Keratinocyte (primary cell): ENCODE measurements around the gene HOXD10. TPM values are rescaled to one million over a fixed set of nuclear protein-coding genes. Genes with fewer than 3 reads are reported as not detected.

ENCODE experiments used
- DNase-seq: peaks from one replicate; pipeline ENCODE4 v3.0.0-alpha.2; 2011; ENCODE audit warnings: low read depth, missing footprints, low spot score
- FAIRE-seq: peaks from 2 replicates; lab custom pipeline; 2011; peaks lifted over from hg19 to GRCh38; lab: Jason Lieb, UNC
- H2AFZ ChIP-seq: 2 replicates; pipeline ENCODE4 v1.6.0; 2012; ENCODE audit warnings: low read length, control low read depth, inconsistent platforms; ENCODE audit not compliant: control insufficient read depth
- H3K27ac ChIP-seq: 2 replicates; pipeline ENCODE4 v1.5.1; 2011; ENCODE audit warnings: low read length; ENCODE audit not compliant: control insufficient read depth, insufficient read depth
- H3K27me3 ChIP-seq: 3 replicates; pipeline ENCODE4 v1.6.0; 2011; ENCODE audit warnings: low read length; ENCODE audit not compliant: control insufficient read depth, insufficient read depth; ENCODE audit errors: extremely low read depth
- H3K36me3 ChIP-seq, 2 experiments: 2 replicates in 1 of 2; 3 replicates in 1 of 2; pipeline ENCODE4 v1.5.1; 2011; ENCODE audit warnings: low read length in 2 of 2, mild to moderate bottlenecking in 1 of 2; ENCODE audit not compliant: control insufficient read depth in 2 of 2, insufficient read depth in 2 of 2; ENCODE audit errors: extremely low read depth in 1 of 2
- H3K4me1 ChIP-seq: 3 replicates; pipeline ENCODE4 v1.5.1; 2011; ENCODE audit warnings: low read length; ENCODE audit not compliant: control insufficient read depth, insufficient read depth; ENCODE audit errors: extremely low read depth
- H3K4me2 ChIP-seq: 3 replicates; pipeline ENCODE4 v1.6.0; 2011; ENCODE audit warnings: low read depth, low read length; ENCODE audit not compliant: control insufficient read depth, insufficient read depth; ENCODE audit errors: extremely low read depth
- H3K4me3 ChIP-seq, 3 experiments: fragments of 200-600 bp in 1 of 3; sonication (generic) in 1 of 3; 2 replicates in 2 of 3; 3 replicates in 1 of 3; pipeline ENCODE4 v1.5.1; 2011 to 2016; ENCODE audit warnings: low read length in 3 of 3, mild to moderate bottlenecking in 3 of 3, control low read depth in 2 of 3, inconsistent platforms in 1 of 3, low read depth in 1 of 3, mixed read lengths in 1 of 3, mixed run types in 1 of 3, moderate library complexity in 1 of 3; ENCODE audit not compliant: control insufficient read depth in 2 of 3, insufficient read depth in 2 of 3; ENCODE audit errors: extremely low read depth in 1 of 3
- H3K79me2 ChIP-seq: 2 replicates; pipeline ENCODE4 v1.6.0; 2012; ENCODE audit warnings: low read length; ENCODE audit not compliant: control insufficient read depth, insufficient read depth
- H3K9ac ChIP-seq: 3 replicates; pipeline ENCODE4 v1.6.0; 2011; ENCODE audit warnings: low read length; ENCODE audit not compliant: control insufficient read depth, insufficient read depth; ENCODE audit errors: extremely low read depth
- H3K9me1 ChIP-seq: 3 replicates; pipeline ENCODE4 v1.6.0; 2011; ENCODE audit warnings: low read length; ENCODE audit not compliant: control insufficient read depth, insufficient read depth; ENCODE audit errors: extremely low read depth
- H3K9me3 ChIP-seq: 2 replicates; pipeline ENCODE4 v1.5.1; 2012; ENCODE audit warnings: low read depth, low read length; ENCODE audit not compliant: control insufficient read depth
- H4K20me1 ChIP-seq: 3 replicates; pipeline ENCODE4 v1.6.0; 2011; ENCODE audit warnings: low read length; ENCODE audit not compliant: control insufficient read depth, insufficient read depth; ENCODE audit errors: extremely low read depth
- CTCF ChIP-seq, 3 experiments: IDR thresholded peaks in 1 of 3; conservative IDR thresholded peaks in 1 of 3; optimal IDR thresholded peaks in 1 of 3; 2 replicates in 2 of 3; 3 replicates in 1 of 3; pipeline versions ENCODE3 to v1.5.1; 2011; ENCODE audit warnings: low read length in 3 of 3, mild to moderate bottlenecking in 3 of 3, moderate library complexity in 2 of 3, control low read depth in 1 of 3, inconsistent platforms in 1 of 3; ENCODE audit not compliant: insufficient read depth in 2 of 3; ENCODE audit errors: extremely low read depth in 1 of 3
- EZH2 ChIP-seq: IDR thresholded peaks from one replicate; pipeline ENCODE4 v1.6.1; 2012; ENCODE audit warnings: inconsistent platforms, mild to moderate bottlenecking, low read length, moderate library complexity
- dilution Hi-C: fragments of 300-500 bp; cut with MboI; formaldehyde crosslinking; loops from one replicate; pipeline ENCODE4 v1.7.0; 2020; ENCODE audit warnings: low sequenced_read_pairs; ENCODE audit not compliant: extremely low pct_ligation_motif_present
- polyA plus RNA-seq, 5 experiments: library from polyadenylated mRNA; depleted of rRNA in 3 of 5; stranded (reverse) in 3 of 5; stranded (forward) in 1 of 5; unstranded in 1 of 5; fragments of >200 nt; gene quantifications; 1 replicate in 1 of 5; 2 replicates in 3 of 5; 3 replicates in 1 of 5; pipeline versions ENCODE4 v1.2.1 to v1.2.3, GENCODE V29; 2011 to 2012; ENCODE audit warnings: missing spikeins in 2 of 5, low read depth in 1 of 5, low replicate concordance in 1 of 5

Gene HOXD10
- polyA plus RNA-seq, 1 donor (not counting 4 experiments of a cell fraction or from before 2014, with no cell fraction given): not detected

GRCh38 chr2:176106581-176107539 is 9.7 kb upstream of the HOXD10 start, which contains the start of gene HOXD11:
Gene HOXD11, plus strand, starts transcription at chr2:176107280. Its CDS starts 76 bp downstream, at chr2:176107356.
- DNase-seq (no peak), FAIRE-seq (no peak)
- Histone ChIP-seq H3K27me3 (peaks cover 94% of the 10 kb centered on the region), H3K9me3 (no peaks in the 10 kb centered on the region), H3K27ac (no peak within 1 kb of the TSS), H3K79me2 (no peaks in the 10 kb centered on the region), H3K9me1 (no peaks in the 10 kb centered on the region), H2AFZ (no peak within 1 kb of the TSS), H3K4me3 (peak within 1 kb of the TSS; percentile 14 to 48 (median 43)), H3K36me3 (no peaks in the 10 kb centered on the region), H4K20me1 (peaks cover 2% of the 10 kb centered on the region), H3K4me1 (peaks cover 5% of the 10 kb centered on the region), H3K9ac (no peak within 1 kb of the TSS), H3K4me2 (peak within 1 kb of the TSS; percentile 56)
- dilution Hi-C loops: no loop called here
- TF ChIP-seq EZH2: peak; percentile 98
- TF ChIP-seq CTCF (optimal IDR thresholded peaks at IDR 0.05 in 1 of 3, IDR thresholded peaks at IDR 0.05 in 1 of 3, conservative IDR thresholded peaks at IDR 0.05 in 1 of 3; ENCODE audit: extremely low read depth in 1 of 3, insufficient read depth in 2 of 3, low read length in 3 of 3): no peak

- no peaks in the 10 kb centered on the region for H3K36me3 ChIP-seq
- no peak for FAIRE-seq
- H3K4me1 ChIP-seq: peaks cover 5% of the 10 kb centered on the region
- peaks cover 2% of the 10 kb centered on the region for H4K20me1 ChIP-seq
- no peak overlapping the region for H3K9ac ChIP-seq
- TF ChIP-seq EZH2: no peak
- no peak for TF ChIP-seq CTCF (optimal IDR thresholded peaks at IDR 0.05 in 1 of 3, IDR thresholded peaks at IDR 0.05 in 1 of 3, conservative IDR thresholded peaks at IDR 0.05 in 1 of 3; ENCODE audit: extremely low read depth in 1 of 3, insufficient read depth in 2 of 3, low read length in 3 of 3)
- no peak for DNase-seq
- H3K27me3 ChIP-seq: peaks cover 95% of the 10 kb centered on the region
- no peaks in the 10 kb centered on the region for H3K79me2 ChIP-seq
- H3K4me3 ChIP-seq: no peak overlapping the region
- no peak overlapping the region for H3K4me2 ChIP-seq
- H2AFZ ChIP-seq: no peak overlapping the region
- dilution Hi-C loops: no loop called here
- no peaks in the 10 kb centered on the region for H3K9me1 ChIP-seq
- H3K27ac ChIP-seq: no peak overlapping the region
- H3K9me3 ChIP-seq: no peaks in the 10 kb centered on the region
These were observed 8.8 kb upstream of the HOXD10 start for GRCh38 chr2:176107731-176108181.
